Non-pigmented ciliary epithelial cell (primary cell): ENCODE measurements around the gene SHQ1.
A peak's percentile ranks its signal among the peaks of the same experiment; 100 is the strongest.
"Not testable (repeated sequence)": the region's sequence is repeated elsewhere in the genome, so short reads cannot be mapped to it uniquely, and the experiment has no call there.

Experiments used
- DNase-seq: peaks from one replicate; pipeline ENCODE4 v3.0.0-alpha.2; 2010; ENCODE audit warnings: low read depth

The SHQ1 gene

GRCh38 chr3:72748659-72749058, 99.6 kb downstream of the SHQ1 start:
- no peak for DNase-seq

DNA sequence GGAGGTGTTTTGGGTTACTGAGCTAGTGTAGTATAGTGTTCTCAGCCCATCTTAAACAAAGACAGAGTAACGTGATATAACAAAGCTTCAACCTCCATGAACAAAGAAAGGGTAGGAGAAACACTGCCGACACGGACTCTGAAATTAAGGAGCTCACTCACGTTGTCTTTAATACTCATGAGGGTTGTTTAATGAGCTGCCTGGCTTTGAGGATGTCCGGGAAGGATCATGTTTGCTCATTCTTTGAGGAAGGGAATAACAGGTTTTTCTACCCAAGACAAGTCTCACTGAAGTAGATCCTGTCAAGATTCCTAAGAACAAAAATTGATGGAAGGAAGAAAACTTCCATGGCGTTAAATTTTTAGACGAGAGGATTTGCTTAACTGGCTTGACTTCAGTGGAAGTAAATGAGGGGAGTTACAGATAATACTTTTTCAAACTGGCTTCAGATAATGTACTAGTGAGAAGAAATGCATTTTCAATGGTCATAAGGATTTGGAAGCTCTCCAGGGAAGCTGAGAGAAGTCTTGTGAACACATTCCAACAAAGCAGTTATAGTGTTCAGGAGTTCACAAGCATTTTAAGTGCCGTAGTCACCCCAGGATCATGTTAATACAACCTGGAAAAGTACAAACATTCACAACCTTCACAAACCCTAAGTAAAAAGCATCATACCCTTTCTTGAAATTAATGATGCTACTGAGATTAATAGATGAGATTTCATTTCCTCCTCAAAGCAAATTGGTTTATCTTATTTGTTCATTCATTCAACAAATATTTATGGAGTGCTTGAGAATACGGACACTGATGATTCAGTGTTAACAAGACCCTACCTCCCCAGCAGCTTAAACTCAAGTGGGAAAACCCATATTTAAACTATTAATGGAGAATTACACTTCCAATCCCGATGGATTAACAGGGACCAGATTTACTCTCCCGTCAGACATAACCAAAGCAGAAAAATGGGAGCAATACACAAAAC, 101.5 kb downstream of the SHQ1 start:
- peak; percentile 23 for DNase-seq

DNA sequence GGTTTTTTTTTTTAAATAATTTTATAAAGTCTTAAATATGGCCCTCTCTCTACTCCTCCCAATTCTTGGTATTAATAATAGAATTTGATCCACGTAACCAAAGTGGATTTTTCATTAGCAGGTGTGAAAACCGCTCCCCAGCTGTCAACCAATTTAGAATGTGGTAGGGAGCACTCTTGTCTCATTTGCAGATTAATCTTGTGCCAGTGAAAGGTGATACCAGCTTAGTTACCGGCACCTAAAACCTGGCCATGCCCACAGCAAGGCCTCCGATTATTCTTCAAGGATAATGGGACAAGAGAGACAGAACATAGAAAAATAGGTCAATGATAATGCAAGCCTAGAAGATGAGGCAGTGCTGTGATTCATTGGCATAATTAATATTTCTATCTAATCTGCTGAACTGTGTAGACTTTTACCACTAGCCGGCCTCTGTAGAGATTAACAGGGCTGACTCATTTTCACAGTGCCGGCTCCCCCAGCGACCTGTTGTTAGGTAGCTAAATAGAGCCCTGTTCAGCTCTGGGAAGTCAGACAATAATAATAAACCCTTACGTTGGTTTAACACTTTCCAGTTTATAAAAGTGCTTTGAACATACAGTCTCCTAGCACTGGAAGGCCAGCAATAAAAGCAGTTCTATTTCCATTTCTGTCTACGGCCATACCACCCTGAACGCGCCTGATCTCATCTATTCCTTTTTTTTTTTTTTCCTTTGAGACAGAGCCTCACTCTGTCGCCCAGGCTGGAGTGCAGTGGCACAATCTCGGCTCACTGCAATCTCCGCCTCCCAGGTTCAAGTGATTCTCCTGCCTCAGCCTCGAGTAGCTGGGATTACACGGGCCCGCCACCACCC, 102.9 kb downstream of the SHQ1 start:
- DNase-seq, result peak; percentile 18

- DNase-seq, result no peak
Observed at GRCh38 chr3:72744330-72744729, 103.9 kb downstream of the SHQ1 start.

DNA sequence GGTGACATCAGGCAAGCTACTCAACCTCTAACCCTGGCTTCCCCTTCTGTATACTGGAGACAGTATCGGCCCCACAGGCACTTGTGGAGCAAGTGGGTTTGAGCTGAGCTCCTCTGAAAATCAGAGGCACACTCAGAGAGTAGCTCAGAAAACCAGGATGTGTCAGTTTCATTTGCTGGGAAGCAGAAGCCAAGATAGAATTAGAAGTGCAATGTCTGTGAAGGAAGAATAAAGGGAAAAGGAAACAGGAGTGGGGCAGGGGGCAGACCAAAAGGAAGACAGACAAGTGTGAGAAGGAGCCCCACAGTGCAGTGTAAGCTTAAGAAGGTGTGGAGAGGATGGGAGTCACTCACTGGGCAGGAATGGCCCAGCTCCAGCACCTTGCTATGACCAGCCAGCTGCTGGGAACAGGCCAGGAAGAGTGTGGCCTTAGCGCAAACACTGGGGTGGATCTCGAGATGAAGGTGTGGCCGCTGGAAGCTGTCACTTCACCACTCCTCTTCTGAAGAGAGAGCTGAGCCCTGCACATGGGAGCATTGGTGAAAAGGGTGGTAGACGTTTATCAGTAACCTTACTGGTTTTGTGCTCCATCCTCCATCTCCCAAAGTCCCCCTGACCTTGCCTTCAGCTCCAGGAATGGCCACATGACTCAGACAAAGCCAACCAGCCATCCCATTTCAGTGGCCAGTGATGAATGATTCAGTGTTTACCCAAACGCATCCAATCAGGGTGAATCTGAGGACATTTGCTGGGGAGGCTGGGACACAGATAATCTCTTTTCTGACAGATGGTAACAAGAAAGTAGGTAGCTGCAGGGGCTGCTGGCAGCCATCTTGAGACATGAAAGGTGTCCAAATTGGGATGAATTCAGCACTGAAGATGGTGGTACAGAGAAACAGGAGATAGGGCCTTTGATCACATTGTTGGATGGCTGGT, 108.4 kb downstream of the SHQ1 start:
- DNase-seq, result no peak

GRCh38 chr3:72738752-72739530, 109.3 kb downstream of the SHQ1 start:
- DNase-seq, result no peak

GRCh38 chr3:72735072-72735471, 113.2 kb downstream of the SHQ1 start:
- DNase-seq, result not testable (repeated sequence)

GRCh38 chr3:72733676-72734075, 114.6 kb downstream of the SHQ1 start:
- no peak for DNase-seq

GRCh38 chr3:72732666-72733345, 115.4 kb downstream of the SHQ1 start:
- not testable (repeated sequence) for DNase-seq

- no peak for DNase-seq
Observed at GRCh38 chr3:72728958-72729467, 119.2 kb downstream of the SHQ1 start.

DNA sequence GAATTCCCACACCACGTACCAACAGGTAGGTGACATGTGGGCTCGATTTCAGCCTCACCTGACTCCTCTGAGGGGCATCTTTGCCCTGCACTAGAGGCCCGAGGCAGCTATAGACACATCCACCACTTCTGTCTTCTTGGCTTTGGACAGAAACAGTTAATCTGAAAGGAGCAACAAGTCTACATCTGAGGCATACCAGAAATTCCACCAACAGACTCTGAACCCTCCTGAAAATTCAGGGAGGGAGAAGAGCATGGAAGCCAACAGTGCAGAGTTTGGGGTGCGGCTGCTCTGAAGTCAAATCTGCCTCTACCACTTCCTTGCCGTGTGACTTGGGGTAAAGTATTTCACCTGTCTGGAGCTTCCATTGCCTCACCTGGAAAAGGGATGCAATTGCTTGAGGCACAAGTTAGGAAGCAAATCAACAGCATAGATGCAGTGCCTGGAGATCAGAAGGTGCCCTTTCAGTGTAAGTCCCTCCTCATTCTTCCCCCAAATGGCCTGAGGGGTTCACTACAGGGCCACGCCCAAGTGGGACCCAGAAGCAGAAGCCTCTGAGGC, 119.8 kb downstream of the SHQ1 start:
- no peak for DNase-seq

- DNase-seq, result no peak
Observed at GRCh38 chr3:72727726-72728125, 120.5 kb downstream of the SHQ1 start.

DNA sequence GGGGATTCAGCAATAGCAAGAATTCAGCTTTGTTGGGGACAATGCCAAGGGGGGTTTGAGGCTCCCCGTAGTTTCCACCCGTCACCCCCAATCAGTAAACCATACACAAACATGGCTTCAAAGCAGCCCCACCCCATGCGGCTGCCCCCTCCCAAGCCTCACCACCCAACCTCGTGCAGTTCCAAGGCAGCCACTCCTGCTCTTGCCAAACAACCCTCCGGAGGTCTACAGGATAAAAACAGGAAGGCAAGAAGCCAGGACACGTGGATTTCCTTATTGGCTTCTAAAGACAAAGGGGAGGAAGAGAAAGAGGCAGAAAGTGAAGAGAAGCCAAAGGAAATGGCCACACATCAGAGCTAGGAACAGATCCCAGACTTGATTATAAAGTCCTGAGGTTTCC, 121.1 kb downstream of the SHQ1 start:
- DNase-seq, result no peak

- DNase-seq, result no peak
Observed at GRCh38 chr3:72725229-72725628, 123.0 kb downstream of the SHQ1 start.

DNA sequence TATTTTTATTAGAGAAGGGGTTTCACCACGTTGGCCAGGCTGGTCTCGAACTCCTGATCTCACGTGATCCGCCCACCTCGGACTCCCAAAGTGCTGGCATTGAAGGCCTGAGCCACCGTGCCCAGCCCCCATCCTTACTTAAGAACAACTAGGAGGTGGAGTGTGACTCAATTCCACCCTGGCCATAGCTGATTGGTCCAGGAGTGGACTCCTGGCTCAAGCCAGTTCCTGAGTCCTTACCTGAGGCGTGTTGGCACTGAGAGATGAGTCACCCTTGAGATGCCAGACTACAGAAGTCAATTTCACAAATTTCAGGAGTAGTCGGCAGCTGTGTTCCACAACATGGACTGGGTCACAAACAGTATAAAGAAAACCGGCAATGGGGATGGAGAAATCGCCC, 124.2 kb downstream of the SHQ1 start:
- DNase-seq, result no peak

GRCh38 chr3:72722930-72723726, 125.1 kb downstream of the SHQ1 start:
- peak; percentile 65 for DNase-seq

- DNase-seq, result no peak
Observed at GRCh38 chr3:72721683-72722381, 126.4 kb downstream of the SHQ1 start.

DNA sequence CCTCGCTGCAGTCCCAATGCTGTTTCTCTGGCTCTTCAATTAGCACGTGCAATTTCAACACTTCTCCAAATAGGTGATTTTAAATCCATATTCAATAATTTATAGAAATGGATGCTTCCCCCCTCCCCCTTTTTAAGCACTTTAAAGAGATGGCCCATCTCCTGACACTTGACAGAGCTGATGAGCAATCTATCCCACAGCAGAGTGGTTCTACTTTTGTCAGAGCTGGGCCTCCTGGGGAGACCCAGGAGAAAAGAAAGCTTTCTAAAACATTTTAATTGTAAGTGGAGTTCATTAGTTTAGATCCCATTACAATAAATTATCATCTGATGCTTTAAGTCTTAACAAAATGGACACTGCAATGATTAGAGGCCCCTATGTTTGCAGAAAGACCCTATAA, 127.7 kb downstream of the SHQ1 start:
- DNase-seq, result no peak
